HG03066 (cell line): ENCODE measurements around the gene GSTM5.
"Not testable (repeated sequence)": the region's sequence is repeated elsewhere in the genome, so short reads cannot be mapped to it uniquely, and the experiment has no call there.

Source experiments
- ATAC-seq: cut with Tn5 transposase; IDR thresholded peaks from one replicate; pipeline ENCODE4 v1.9.1; 2021; ENCODE audit warnings: low read depth; ENCODE audit not compliant: unreplicated experiment

Gene GSTM5

DNA sequence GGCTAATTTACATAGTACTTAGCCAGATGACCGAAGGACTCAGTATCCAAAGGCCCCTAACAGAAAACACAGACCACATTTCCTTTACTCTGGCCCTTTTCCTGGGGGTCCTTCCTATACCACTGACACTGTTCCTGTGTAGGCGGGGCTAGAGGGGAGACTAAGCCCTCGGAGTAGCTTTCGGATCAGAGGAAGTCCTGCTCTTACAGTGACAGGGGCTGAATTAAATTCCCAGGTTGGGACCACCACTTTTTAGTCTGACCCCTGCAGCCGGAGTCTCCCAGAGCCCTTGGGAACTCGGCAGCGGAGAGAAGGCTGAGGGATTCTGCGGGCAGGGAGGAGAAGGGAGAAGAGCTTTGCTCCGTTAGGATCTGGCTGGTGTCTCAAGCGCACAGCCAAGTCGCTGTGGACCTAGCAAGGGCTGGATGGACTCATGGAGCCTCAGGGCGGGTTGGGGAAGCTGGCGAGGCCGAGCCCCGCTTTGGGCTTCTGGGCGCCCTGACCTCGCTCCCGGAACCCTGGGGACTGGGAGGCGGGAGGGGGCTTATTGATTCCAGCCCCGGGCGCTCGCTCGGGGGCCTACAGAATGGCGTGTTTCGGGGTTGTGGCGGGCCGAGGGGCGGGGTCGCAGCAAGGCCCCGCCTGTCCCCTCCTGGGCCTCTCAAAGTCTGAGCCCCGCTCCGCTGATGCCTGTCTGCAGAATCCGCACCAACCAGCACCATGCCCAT is at the start of gene GSTM5:
TSS of gene GSTM5 (plus strand) at position 659 of the 728 bp plus-strand sequence. CDS start at position 721, 62 bp downstream.
- not testable (repeated sequence) for ATAC-seq

DNA sequence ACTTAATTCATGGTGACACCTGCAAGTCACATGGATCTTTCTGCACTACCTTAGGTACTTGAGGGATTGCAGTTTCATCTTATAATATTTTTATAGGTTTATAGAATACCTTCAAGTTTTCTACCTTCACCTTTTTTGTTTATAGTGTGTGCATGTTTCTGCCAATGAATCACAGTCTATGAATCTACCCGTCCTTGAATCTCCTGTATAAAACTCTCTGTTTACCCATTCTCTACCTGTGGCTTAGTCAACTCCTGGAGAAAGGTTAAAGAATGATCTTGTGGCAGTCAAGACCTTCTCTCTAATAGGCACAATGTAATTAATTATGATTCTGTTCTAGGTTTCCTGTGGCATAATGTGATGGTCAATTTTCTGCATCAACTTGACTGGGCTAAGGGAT is 47.4 kb upstream of the GSTM5 start:
- ATAC-seq = no peak

DNA sequence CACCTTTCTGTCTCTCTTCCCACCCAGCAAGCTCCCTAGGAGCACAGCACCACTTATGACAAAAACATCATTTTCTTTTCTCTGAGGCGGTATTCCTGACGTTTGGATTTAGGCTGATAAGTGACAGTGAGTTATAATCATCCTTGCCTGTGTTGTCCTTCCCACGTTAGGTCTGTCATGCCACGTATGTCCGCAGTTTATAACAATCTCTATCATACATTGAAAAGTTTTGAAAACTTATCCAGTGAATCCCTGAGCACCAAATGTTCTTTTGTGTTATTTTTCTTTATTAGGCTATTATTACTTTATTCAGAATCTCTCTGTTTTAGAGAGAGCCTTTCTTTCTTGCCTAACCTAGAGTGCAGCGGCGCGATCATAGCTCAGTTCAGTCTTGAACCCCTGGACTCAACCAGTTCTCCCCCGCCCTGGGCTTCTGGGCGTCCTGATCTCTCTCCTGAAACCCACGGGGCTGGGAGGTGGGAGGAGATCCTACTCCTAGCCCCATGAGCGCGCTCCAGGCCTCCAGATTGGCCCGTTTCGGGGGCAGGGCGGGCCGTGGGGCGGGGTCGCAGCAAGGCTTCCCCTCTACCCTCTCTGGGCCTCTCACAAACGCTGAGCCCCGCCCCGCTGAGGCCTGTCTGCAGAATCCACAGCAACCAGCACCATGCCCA is 44.5 kb upstream of the GSTM5 start, which contains the start of gene GSTM2:
TSS of gene GSTM2 (plus strand) at position 606 of the 671 bp plus-strand sequence. CDS start at position 665, 59 bp downstream.
- ATAC-seq = peak; percentile 82

DNA sequence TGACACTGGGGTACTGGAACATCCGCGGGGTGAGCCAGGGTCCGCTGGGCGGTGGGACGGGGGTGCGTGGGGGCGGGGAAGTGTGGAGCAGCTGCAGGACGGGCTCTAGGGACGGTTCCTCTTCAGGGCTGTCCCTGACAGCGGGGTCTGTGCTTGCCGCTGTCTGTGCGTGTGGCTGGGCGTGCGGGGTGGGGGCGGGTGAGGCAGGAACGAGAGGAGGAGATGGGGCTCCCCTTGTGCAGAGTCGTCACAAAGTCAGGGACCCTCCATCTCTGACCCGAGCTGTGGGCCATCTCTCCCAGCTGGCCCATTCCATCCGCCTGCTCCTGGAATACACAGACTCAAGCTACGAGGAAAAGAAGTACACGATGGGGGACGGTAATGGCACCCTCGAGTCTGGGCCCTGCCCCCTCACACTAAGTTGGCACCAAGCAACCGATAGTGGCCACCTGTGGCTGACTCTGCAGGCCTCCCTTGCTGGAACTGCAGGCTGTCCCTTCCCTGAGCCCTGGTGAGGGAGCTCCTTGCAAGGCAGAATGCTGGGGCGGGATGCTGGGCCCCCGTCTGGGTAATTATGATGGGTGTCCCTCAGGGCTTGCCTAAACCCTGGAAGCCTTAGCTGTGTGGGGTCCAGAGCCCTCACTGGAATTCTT is 43.8 kb upstream of the GSTM5 start:
- no peak for ATAC-seq

DNA sequence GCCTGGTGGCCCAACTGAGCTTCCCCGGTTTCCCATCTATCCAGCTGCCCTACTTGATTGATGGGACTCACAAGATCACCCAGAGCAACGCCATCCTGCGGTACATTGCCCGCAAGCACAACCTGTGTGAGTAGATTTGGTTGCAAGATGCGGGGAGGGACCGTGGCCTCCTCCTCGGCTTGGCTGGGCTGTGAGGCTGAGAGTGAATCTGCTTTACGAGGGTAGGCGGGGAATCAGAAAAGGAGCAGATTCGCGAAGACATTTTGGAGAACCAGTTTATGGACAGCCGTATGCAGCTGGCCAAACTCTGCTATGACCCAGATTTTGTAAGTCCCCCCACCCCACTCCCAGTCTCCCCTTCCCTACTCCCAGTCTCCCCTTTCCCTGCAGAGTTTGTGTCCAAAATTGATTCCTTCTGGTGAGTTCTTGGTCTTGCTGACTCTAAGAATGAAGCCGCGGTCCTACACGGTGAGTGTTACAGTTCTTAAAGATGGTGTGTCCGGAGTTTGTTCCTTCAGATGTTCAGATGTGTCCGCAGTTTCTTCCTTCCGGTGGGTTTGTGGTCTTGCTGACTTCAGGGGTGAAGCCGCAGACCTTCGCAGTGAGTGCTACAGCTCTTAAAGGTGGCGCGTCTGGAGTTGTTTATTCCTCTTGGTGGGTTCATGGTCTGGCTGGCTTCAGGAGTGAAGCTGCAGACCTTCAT is 42.7 kb upstream of the GSTM5 start:
- ATAC-seq = no peak

DNA sequence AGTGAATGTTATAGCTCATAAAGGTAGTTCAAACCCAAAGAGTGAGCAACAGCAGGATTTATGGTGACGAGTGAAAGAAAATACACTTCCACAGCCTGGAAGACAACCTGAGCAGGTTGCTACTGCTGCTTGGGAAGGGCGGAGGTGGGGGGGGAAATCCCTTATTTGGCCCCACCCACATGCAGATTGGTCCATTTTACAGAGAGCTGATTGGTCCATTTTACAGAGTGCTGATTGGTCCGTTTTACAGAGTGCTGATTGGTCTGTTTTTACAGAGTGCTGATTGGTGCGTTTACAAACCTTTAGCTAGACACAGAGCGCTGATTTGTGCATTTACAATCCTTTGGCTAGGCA is 42.1 kb upstream of the GSTM5 start:
- ATAC-seq = not testable (repeated sequence)

DNA sequence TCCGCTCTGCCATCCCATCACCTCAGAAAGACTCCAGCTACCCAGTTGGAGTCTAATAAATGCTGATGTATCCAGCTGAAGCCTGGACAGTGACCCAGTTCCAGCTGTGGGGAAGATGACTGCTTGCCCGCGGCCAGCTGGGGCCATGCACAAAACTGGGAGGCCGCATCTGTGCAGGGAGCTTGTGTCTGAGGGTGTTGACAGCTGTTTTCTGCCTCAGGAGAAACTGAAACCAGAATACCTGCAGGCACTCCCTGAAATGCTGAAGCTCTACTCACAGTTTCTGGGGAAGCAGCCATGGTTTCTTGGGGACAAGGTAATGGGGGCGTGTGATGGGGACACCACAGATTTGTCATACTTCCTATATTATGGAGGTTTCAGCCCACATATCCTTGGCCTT is 41.0 kb upstream of the GSTM5 start:
- no peak for ATAC-seq

DNA sequence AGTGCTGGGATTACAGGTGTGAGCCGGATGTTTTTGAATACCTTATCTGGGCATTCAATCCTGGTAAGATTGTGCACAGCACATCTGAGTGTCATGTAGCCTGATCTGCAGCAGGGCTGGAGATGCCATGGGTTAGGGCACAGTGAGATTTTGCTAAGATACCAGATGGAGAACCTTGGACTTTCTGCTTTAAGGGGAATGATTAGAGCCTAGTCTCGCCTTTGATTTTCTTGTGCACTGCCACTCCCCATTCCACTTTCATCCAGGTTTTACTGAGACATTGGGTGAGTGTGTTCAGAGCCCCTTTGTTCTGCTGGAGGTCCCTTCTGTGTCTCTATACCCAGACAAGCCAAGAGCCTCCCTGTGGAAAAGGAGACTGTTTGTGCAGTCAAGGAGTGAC is 38.2 kb upstream of the GSTM5 start:
- not testable (repeated sequence) for ATAC-seq

DNA sequence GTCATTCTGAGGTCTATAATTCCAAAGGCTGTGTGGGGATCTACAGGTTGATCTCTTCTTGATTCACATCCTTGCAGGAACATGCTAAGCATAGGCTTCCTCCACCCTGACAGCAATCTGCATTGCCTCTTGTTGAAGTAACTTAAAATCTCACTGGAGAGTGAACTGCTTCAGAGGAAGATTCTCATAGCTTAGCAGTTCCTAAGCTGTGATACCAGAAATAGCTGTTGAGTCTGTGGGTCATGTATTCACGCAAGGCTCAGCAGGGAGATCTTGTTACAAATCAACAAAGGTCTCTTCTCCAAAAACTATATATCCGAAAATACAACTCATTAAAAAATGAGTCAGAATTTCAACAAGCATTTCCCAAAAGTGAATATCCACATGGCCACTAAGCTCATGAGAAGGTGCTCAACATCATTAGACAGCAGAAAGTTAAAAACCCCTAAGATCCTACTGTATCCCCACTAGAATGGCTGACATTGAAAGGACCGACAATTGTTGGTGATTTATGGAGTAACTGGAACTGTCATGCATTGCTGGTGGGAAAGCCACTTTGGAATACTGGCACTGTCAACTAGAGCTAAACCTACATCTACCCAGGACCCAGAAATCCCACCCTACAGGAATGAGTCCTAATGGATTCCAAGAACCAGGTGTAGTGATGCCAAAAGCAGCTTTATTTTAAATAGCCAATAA is 35.2 kb upstream of the GSTM5 start:
- not testable (repeated sequence) for ATAC-seq

DNA sequence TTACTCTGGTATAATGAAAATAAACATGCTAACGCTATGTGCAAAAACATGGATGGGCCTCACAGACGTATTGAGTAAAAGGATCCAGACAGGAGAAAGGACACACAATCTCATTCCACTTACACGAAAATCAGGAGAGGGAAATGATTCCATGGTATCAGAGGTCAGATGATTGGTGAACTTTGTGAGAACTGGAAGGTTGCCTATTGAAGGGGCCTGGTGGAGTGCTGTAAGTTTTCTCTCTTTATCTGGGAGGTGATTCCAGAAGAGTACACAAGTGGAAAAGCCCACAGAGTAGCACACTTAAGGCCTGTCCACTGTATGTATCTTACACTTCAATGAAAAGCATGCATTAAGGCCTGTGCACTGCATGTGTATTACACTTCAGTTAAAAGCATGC is 34.6 kb upstream of the GSTM5 start:
- ATAC-seq = no peak

DNA sequence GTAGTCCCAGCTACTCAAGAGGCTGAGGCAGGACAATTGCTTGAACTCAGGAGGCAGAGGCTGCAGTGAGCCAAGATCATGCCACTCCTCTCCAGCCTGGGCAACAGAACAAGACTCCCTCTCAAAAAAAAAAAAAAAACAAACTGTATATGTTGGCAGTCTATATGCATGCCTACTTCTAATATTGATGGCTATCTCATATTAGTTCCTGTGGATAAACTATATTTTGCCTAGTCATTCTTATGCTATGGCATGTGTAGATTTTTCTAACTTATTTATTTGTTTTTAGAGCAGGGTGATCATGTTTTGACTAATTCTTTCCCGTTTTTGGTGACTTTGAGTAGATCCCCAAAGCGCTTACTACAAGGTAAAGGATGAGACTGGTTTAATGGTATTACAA is 33.4 kb upstream of the GSTM5 start:
- ATAC-seq = not testable (repeated sequence)

DNA sequence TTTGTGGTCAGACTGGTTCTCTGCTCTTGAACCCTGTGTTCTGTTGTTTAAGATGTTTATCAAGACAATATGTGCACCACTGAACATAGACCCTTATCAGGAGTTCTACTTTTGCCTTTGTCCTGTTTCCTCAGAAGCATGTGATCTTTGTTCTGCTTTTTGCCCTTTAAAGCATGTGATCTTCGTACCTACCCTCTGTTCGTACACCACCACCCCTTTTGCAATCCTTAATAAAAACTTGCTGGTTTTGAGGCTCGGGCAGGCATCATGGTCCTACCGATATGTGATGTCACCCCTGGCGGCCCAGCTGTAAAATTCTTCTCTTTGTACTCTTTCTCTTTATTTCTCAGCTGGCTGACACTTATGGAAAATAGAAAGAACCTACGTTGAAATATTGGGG is 27.3 kb upstream of the GSTM5 start:
- ATAC-seq = not testable (repeated sequence)

DNA sequence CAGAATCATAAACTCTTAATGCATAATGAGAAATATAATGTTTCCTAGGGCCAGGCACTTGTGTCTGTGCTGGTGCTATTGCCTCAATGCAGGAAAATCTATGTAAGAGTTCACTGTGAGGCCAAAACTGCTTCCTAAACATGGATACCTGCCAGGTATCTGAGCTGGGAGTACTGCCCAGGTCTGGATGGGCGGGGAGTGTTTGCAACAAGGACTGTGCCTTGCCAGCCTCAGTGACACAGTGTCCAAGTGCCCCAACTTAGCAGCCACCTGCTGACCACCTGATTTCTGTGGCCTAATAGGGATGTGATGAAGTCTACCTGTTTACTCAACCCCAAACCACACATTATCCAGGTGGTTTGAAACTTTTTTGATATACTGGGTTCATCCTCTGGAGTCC is 26.7 kb upstream of the GSTM5 start:
- ATAC-seq = not testable (repeated sequence)

DNA sequence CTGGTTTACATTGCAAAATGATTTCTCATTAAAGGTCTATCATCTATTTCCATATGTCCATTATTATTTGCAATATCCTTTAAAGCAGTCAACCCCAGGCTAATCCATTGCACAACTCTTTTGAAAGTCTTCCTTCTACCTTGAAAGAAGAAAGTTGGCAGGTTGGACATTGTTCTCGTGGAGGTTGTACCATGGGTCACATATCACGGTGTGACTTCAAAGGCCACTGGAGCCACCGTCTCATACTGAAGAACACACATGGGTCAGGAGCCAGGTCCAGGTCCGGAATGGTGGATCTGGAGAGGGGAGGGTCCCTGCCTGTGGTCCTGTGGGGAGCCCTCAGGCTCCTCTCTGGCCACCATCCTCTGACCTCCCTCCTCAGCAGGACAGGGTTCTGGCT is 26.2 kb upstream of the GSTM5 start:
- not testable (repeated sequence) for ATAC-seq

DNA sequence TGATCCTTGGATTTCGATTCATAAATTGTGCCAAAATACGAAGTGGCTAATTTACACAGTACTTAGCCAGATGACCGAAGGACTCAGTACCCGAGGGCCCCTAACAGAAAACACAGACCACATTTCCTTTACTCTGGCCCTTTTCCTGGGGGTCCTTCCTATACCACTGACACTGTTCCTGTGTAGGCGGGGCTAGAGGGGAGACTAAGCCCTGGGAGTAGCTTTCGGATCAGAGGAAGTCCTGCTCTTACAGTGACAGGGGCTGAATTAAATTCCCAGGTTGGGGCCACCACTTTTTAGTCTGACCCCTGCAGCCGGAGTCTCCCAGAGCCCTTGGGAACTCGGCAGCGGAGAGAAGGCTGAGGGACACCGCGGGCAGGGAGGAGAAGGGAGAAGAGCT is 24.9 kb upstream of the GSTM5 start:
- peak; percentile 18 for ATAC-seq

DNA sequence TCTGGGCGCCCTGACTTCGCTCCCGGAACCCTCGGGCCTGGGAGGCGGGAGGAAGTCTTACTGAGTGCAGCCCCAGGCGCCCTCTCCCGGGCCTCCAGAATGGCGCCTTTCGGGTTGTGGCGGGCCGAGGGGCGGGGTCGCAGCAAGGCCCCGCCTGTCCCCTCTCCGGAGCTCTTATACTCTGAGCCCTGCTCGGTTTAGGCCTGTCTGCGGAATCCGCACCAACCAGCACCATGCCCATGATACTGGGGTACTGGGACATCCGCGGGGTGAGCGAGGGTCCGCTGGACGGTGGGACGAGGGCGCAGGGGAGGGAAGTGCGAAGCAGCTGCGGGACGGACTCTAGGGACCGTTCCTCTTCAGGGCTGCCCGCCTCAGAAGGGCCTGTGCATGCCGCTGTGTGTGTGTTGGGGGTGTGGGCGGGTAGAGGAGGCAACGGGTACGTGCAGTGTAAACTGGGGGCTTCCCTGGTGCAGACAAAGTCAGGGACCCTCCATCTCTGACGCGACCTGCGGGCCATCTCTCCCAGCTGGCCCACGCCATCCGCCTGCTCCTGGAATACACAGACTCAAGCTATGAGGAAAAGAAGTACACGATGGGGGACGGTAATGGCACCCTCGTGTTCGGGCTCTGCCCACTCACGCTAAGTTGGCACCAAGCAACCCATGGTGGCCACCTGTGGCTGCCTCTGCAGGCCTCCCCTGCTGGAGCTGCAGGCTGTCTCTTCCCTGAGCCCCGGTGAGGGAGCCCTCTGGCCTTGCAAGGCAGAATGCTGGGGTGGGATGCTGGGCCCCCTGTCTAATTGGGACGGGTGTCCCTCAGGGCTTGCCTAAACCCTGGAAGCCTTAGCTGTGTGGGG is 24.2 kb upstream of the GSTM5 start, which contains the start of gene GSTM1:
TSS of gene GSTM1 (plus strand) at position 177 of the 859 bp plus-strand sequence. CDS start at position 234, 57 bp downstream.
- ATAC-seq = peak; percentile 93

DNA sequence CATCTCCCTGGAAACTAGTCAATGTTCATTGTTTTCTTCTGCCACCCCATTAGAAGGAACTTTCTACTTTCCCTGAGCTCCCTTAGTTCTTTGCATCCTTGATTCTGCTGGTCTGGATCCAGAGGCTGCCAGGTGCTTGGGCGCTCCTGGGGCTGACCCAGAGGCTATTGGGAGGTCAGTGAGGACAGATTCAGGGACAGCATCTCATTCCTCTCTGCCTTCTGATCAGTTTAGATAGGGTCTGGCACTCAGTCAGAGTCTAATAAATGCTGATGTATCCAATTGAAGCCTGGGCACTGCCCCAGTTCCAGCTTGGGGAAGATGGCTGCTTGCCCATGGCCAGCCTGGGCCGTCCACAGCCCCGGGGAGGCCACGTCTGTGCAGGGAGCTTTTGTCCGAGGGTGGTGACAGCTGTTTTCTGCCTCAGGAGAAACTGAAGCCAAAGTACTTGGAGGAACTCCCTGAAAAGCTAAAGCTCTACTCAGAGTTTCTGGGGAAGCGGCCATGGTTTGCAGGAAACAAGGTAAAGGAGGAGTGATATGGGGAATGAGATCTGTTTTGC is 22.1 kb upstream of the GSTM5 start:
- ATAC-seq = no peak

DNA sequence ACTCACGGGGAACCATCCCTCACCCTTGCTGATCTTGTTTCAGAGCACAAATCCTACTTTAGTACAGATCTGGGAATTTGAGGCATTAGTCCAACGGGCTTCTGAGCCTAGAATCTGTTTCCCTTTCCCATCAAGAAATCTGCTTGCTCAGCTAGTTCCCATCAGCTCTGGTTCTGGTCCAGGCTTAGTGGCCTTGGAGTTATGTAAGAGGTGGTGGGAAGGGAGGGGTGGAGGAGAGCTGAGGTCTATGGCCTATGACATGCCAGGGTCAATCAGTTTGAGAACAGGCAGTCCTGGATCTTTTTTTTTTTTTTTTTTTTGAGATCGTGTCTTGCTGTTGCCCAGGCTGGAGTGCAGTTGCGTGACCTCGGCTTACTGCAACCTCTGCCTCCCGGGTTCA is 20.3 kb upstream of the GSTM5 start:
- no peak for ATAC-seq

DNA sequence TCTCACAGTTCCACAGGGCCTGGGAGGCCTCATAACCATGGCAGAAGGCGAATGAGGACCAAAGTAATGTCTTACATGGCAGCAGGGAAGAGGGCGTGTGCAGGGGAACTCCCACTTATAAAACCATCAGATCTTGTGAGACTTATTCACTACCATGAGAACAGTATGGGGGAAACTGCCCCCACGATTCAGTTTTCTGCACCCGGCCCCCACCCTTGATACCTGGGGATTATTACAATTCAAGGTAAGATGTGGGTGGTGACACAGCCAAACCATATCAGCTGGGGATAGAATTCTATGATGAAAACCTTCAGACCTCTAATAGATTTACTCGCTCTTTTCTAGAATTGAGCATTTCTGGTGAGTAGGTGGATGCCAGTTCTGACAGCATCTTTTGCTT is 17.7 kb upstream of the GSTM5 start:
- ATAC-seq = not testable (repeated sequence)
